ENCODE measurements around the gene LMBR1L. TPM values are rescaled to one million over a fixed set of nuclear protein-coding genes. Genes with fewer than 3 reads are reported as not detected.

The LMBR1L gene
- total and polyA plus RNA-seq, 2 of the 13 experiments (the other 11 are each of a cell fraction or from before 2014, with no cell fraction given) = 12.2 to 65.9 TPM

DNA sequence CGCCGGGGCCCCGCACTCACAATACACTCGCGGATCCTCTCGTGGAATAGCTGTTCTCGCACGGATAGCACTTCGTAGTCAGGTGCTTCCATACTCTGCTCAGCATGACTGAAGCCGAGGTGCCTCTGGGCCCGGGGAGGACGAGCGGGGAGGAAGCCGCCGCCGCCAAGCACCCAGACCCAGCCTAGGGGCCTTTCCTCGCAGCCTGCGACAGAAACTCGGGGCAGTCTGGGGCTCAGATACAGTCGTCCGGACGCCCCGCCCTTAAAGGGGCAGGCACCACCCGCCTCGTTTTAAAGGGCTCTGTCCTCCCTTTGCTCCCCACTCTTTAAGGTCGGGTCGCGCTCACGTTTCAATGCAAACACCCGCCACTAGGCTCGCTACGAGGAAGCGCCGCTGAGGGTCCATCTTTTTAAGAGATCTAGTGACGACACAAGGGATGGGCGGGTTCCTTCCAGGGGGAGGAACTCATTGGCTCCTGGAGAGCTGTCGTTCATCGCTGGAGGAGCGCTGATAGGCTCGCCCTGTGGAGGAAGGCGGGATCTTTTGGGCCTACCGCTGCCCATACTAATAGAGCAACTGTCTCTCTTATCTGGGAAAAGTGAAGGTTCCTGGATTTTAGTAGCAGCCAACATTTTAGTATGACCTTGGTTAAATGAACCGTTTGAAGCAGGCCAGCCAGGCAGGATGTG, at the start of gene LMBR1L (continued):
- TF ChIP-seq ZNF878 (CRISPR knock-in tag; IDR thresholded peaks at IDR 0.05) (no peak), ZKSCAN1 (IDR thresholded peaks at IDR 0.05; ENCODE audit: low read length) (no peak), EHMT2 (IDR thresholded peaks at IDR 0.05; ENCODE audit: borderline replicate concordance, low read depth, low read length) (no peak), ZNF292 (CRISPR knock-in tag; IDR thresholded peaks at IDR 0.05; ENCODE audit: borderline replicate concordance, low read depth) (peak; percentile 30; the same call in 1 of the 2 replicates), ZNF232 (CRISPR knock-in tag; IDR thresholded peaks at IDR 0.05; ENCODE audit: borderline replicate concordance) (peak; percentile 92; the same call in 1 of the 2 replicates), ATAD3A (CRISPR knock-in tag; IDR thresholded peaks at IDR 0.05) (no peak), HNF4A (CRISPR knock-in tag; IDR thresholded peaks at IDR 0.05) (0 out of 2 replicates have a peak, but pooled peaks have one; percentile 21), ZC3H13 (CRISPR knock-in tag; IDR thresholded peaks at IDR 0.05) (no peak), HNRNPH1 (optimal IDR thresholded peaks at IDR 0.05; ENCODE audit: low read depth, low read length) (no peak), ZNF724P (CRISPR knock-in tag; IDR thresholded peaks at IDR 0.05; ENCODE audit: borderline replicate concordance) (no peak)
- TF ChIP-seq, protein P1, sequence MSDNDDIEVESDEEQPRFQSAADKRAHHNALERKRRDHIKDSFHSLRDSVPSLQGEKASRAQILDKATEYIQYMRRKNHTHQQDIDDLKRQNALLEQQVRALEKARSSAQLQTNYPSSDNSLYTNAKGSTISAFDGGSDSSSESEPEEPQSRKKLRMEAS (IDR thresholded peaks at IDR 0.05) = peak; percentile 61
- TF ChIP-seq, protein P2, sequence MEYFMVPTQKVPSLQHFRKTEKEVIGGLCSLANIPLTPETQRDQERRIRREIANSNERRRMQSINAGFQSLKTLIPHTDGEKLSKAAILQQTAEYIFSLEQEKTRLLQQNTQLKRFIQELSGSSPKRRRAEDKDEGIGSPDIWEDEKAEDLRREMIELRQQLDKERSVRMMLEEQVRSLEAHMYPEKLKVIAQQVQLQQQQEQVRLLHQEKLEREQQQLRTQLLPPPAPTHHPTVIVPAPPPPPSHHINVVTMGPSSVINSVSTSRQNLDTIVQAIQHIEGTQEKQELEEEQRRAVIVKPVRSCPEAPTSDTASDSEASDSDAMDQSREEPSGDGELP (IDR thresholded peaks at IDR 0.05; ENCODE audit: borderline replicate concordance, low read depth) = no peak

DNA sequence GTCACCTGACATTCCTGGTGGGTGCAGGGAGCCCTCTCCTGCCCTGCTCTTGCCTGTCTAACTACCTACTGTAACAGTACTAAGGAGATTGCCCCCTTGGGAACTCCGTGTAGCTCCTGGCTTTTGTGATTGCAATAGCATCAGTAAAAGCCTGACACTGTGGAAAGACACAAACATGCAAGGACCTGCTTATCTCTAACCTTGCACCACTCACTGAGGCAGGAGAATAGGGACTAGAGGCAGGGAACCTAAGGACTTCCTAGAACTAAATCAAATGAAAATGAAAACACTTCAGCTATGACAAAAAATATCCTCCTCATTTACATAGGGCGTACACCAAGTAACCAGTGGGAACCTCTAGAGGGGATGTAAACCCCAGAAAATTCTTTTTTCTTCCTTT, 49.8 kb upstream of the LMBR1L start:
- WGBS (ENCODE audit: low lambda C conversion rate) = 33% methylated on average over 2 of the region's 2 CpGs
- BruUV-seq (replicated peaks) = no TSS peak
- intact Hi-C loops (cut with micrococcal nuclease; ENCODE audit: unreplicated experiment) (no loop called here), in situ Hi-C loops (cut with HindIII; ENCODE audit: extremely low pct_ligation_motif_present, low pct_unique_long_range_greater_than_20kb) (no loop called here)
- no peaks in the 10 kb centered on the region for H3K36me3 ChIP-seq (replicated peaks in 1 of 2; ENCODE audit: control insufficient read depth in 1 of 2, insufficient read depth in 2 of 2, low read length in 2 of 2)
- ChIA-PET POLR2A (no interaction called here), CTCF (ENCODE audit: low intra/inter-chr PET ratio, low total read pairs) (no interaction called here)
- H3K4me3 ChIP-seq (replicated peaks in 1 of 3; ENCODE audit: insufficient read depth in 1 of 3, low read depth in 2 of 3, low read length in 3 of 3) = no peak overlapping the region
- no peaks in the 10 kb centered on the region for H4K20me1 ChIP-seq (ENCODE audit: insufficient read depth, low read length)
- H3K27me3 ChIP-seq (ENCODE audit: control insufficient read depth in 1 of 2, insufficient read depth in 2 of 2, low read length in 2 of 2) = no peaks in the 10 kb centered on the region; a peak in 2 of 5 replicates
- ATAC-seq (no peak), DNase-seq (ENCODE audit: low spot score) (no peak), FAIRE-seq (no peak)
- no peak overlapping the region for H2AFZ ChIP-seq (ENCODE audit: low read length)
- H3K27ac ChIP-seq (ENCODE audit: extremely low read length, insufficient read depth, low read length) = no peak overlapping the region
- no peaks in the 10 kb centered on the region for H3K79me2 ChIP-seq (ENCODE audit: insufficient read depth, low read length)
- H3K4me1 ChIP-seq (ENCODE audit: insufficient read depth, low read length) = no peaks in the 10 kb centered on the region
- H3K9ac ChIP-seq (ENCODE audit: insufficient read depth, low read depth, low read length) = no peak overlapping the region
- no peak overlapping the region for H3K4me2 ChIP-seq (ENCODE audit: low read depth, low read length)
- H3K9me3 ChIP-seq (ENCODE audit: low read length) = no peaks in the 10 kb centered on the region
- TF ChIP-seq, protein P3, sequence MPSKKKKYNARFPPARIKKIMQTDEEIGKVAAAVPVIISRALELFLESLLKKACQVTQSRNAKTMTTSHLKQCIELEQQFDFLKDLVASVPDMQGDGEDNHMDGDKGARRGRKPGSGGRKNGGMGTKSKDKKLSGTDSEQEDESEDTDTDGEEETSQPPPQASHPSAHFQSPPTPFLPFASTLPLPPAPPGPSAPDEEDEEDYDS (CRISPR knock-in tag; IDR thresholded peaks at IDR 0.05) = no peak
- no peak for TF ChIP-seq DR1 (CRISPR knock-in tag; IDR thresholded peaks at IDR 0.05)
- TF ChIP-seq, protein P4, sequence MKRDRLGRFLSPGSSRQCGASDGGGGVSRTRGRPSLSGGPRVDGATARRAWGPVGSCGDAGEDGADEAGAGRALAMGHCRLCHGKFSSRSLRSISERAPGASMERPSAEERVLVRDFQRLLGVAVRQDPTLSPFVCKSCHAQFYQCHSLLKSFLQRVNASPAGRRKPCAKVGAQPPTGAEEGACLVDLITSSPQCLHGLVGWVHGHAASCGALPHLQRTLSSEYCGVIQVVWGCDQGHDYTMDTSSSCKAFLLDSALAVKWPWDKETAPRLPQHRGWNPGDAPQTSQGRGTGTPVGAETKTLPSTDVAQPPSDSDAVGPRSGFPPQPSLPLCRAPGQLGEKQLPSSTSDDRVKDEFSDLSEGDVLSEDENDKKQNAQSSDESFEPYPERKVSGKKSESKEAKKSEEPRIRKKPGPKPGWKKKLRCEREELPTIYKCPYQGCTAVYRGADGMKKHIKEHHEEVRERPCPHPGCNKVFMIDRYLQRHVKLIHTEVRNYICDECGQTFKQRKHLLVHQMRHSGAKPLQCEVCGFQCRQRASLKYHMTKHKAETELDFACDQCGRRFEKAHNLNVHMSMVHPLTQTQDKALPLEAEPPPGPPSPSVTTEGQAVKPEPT (CRISPR knock-in tag; IDR thresholded peaks at IDR 0.05; ENCODE audit: low read depth) = no peak
- TF ChIP-seq ZKSCAN5 (CRISPR knock-in tag; IDR thresholded peaks at IDR 0.05) = no peak
- TF ChIP-seq TBL1XR1 (IDR thresholded peaks at IDR 0.05; ENCODE audit: borderline replicate concordance, low read length, partially characterized antibody) = no peak
- TF ChIP-seq ZNF546 (CRISPR knock-in tag; conservative IDR thresholded peaks at IDR 0.05) = no peak
